Measurements from ENCODE around the gene COL4A1. TPM values are rescaled to one million over a fixed set of nuclear protein-coding genes. Genes with fewer than 3 reads are reported as not detected.

COL4A1 gene
- total RNA-seq, 1 donor from 2014 or later: not detected

DNA sequence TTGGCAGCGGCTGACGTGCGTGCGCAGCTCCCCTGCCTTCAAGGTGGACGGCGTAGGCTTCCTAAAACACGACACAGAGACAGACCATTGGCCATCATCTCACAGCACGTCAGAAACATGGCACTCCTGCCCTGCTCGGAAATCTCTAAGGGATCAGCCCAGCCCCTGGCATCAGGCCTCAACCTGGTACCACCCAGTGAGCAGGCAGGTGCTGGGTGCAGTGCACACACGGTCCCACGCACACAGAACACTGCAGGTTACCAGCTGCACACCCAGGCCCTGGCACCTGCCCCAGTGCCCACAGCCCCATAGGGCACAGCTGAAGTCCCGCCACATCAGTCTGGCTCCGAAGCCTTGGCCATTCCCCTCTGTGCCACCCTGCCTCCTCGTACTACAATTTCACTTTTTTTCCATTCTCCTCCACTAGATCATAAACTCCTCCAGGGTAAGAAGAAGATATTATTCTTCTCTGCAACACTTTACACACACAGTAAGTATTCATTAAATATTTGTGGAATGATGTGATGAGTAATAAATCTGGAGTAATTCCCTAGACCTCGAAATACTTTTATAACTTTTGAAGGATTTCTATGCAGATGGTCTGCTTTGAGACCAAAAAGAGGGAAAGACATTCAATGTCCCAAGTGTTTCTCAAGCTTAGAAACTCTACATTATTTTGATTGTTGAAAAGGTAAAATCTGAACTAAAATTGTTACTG, 156.4 kb downstream of the COL4A1 start:
- H3K36me3 Mint-ChIP-seq (ENCODE audit: low read depth): no peaks in the 10 kb centered on the region
- no peak for DNase-seq
- no peaks in the 10 kb centered on the region for H3K4me1 Mint-ChIP-seq
- H3K27ac Mint-ChIP-seq: no peak overlapping the region
- peaks cover 8% of the 10 kb centered on the region for H3K27me3 Mint-ChIP-seq
- no peak overlapping the region for H3K4me3 Mint-ChIP-seq
- intact Hi-C loops (cut with micrococcal nuclease): no loop called here
- no peaks in the 10 kb centered on the region for H3K9me3 Mint-ChIP-seq

DNA sequence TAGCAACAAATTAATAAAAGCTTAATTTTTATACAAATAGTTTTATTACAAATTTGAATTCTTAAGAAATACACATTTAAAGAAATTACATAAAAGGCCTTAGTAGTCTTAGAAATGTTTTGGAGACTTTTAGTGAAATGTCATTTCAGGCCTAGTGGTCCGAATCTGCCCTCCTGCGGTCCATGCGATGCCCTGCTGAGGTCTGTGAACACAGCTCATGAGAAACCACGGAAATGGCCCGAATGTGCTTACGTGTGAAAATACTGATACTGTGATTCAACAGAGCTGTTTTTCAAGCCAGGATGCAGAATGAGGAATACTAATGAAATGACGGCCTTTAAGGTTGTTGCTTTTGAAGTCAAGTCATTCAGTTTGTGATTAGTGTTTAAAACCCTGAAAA, 157.9 kb downstream of the COL4A1 start:
- no peaks in the 10 kb centered on the region for H3K9me3 Mint-ChIP-seq
- H3K27me3 Mint-ChIP-seq: peaks cover 11% of the 10 kb centered on the region
- DNase-seq: no peak
- no peaks in the 10 kb centered on the region for H3K4me1 Mint-ChIP-seq
- H3K27ac Mint-ChIP-seq: no peak overlapping the region
- no peak overlapping the region for H3K4me3 Mint-ChIP-seq
- no peaks in the 10 kb centered on the region for H3K36me3 Mint-ChIP-seq (ENCODE audit: low read depth)
- intact Hi-C loops (cut with micrococcal nuclease): no loop called here

DNA sequence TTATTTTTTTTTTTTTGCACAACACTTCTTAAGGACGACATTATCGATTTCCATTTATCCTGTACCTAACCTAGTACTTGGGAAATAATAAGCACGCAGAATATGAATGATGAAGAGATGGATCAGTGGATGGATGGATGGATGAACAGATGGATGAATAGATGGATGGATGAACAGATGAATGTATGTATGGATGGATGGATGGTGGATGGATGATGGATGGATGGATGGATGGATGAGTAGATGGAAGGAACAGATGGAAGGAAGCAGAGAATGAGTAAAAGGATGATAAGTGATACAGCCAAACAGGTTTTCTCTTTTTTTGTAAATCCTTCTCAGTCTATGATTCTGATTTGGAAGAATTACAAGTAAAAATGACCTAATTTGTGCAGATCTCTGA, 166.9 kb downstream of the COL4A1 start:
- Mint-ChIP-seq H3K36me3 (ENCODE audit: low read depth) (peaks cover 2% of the 10 kb centered on the region), H3K4me3 (no peak overlapping the region), H3K27me3 (peaks cover 48% of the 10 kb centered on the region), H3K27ac (no peak overlapping the region), H3K4me1 (peaks cover 13% of the 10 kb centered on the region), H3K9me3 (peaks cover 5% of the 10 kb centered on the region)
- DNase-seq: no peak
- intact Hi-C loops (cut with micrococcal nuclease): no loop called here

DNA sequence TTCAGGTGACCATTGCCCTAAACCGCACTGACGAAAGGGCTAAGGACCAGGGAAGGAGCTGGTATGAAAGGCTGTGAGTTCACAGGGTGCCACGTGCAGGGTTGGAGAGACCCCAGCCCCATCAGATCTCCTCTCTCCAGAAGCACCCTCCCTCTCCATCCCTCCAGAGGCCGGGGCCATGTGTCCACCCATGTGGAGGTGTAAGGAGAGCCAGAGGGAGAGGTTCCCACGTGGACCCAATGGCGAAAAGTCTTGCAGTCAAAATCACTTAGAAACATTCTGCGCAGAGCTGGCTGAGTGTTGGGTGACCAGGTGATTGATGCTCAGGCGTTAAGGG, 168.3 kb downstream of the COL4A1 start:
- H3K4me1 Mint-ChIP-seq: peaks cover 13% of the 10 kb centered on the region
- H3K4me3 Mint-ChIP-seq: peak overlapping the region; percentile 31
- peaks cover 54% of the 10 kb centered on the region for H3K27me3 Mint-ChIP-seq
- H3K27ac Mint-ChIP-seq: no peak overlapping the region
- no peak for DNase-seq
- peaks cover 2% of the 10 kb centered on the region for H3K36me3 Mint-ChIP-seq (ENCODE audit: low read depth)
- H3K9me3 Mint-ChIP-seq: peaks cover 5% of the 10 kb centered on the region
- intact Hi-C loops (cut with micrococcal nuclease): loop anchor here (1.0 to 10.0 kb wide), 3 partner anchors 286 to 829 kb away; partner anchors contain the start of gene IRS2

- H3K4me3 Mint-ChIP-seq: peak overlapping the region; percentile 84
- H3K27me3 Mint-ChIP-seq: peaks cover 58% of the 10 kb centered on the region
- peaks cover 13% of the 10 kb centered on the region for H3K4me1 Mint-ChIP-seq
- peak overlapping the region; percentile 82 for H3K27ac Mint-ChIP-seq
- peak; percentile 90 for DNase-seq
- H3K9me3 Mint-ChIP-seq: peaks cover 5% of the 10 kb centered on the region
- intact Hi-C loops (cut with micrococcal nuclease): loop anchor here (1.0 to 10.0 kb wide), 3 partner anchors 287 to 829 kb away; partner anchors contain the start of gene IRS2
- H3K36me3 Mint-ChIP-seq (ENCODE audit: low read depth): peaks cover 2% of the 10 kb centered on the region
Observed at GRCh38 chr13:110138010-110138699, 168.8 kb downstream of the COL4A1 start.

DNA sequence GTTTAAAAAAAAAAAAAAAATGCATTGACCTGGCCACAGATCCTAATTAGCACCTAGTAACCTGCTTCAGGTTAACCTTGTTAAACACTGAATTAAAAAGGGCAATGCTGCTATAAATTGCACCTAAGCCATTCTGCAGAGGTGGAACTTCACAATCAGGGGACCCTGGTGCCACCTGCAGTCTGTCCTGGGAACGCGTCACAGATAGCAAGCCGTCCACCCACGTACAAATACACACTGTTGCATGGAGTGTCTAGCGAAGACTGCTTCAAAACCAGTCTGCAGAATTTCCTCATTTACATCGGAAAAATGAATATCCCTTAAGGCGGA, 169.3 kb downstream of the COL4A1 start:
- no peak for DNase-seq
- peaks cover 55% of the 10 kb centered on the region for H3K27me3 Mint-ChIP-seq
- peaks cover 13% of the 10 kb centered on the region for H3K4me1 Mint-ChIP-seq
- peak overlapping the region; percentile 82 for H3K27ac Mint-ChIP-seq
- intact Hi-C loops (cut with micrococcal nuclease): loop anchor here (1.0 to 10.0 kb wide), 3 partner anchors 287 to 830 kb away; partner anchors contain the start of gene IRS2
- peaks cover 2% of the 10 kb centered on the region for H3K36me3 Mint-ChIP-seq (ENCODE audit: low read depth)
- peak overlapping the region; percentile 84 for H3K4me3 Mint-ChIP-seq
- peaks cover 2% of the 10 kb centered on the region for H3K9me3 Mint-ChIP-seq

- H3K27me3 Mint-ChIP-seq: peaks cover 47% of the 10 kb centered on the region
- no peak overlapping the region for H3K27ac Mint-ChIP-seq
- no peaks in the 10 kb centered on the region for H3K9me3 Mint-ChIP-seq
- peaks cover 13% of the 10 kb centered on the region for H3K4me1 Mint-ChIP-seq
- no peak for DNase-seq
- peaks cover 2% of the 10 kb centered on the region for H3K36me3 Mint-ChIP-seq (ENCODE audit: low read depth)
- intact Hi-C loops (cut with micrococcal nuclease): loop anchor here (5.0 to 10.0 kb wide), 2 partner anchors 288 to 830 kb away; no protein-coding TSS in a partner anchor
- peak overlapping the region; percentile 84 for H3K4me3 Mint-ChIP-seq
Observed at GRCh38 chr13:110136660-110137585, 170.0 kb downstream of the COL4A1 start.

DNA sequence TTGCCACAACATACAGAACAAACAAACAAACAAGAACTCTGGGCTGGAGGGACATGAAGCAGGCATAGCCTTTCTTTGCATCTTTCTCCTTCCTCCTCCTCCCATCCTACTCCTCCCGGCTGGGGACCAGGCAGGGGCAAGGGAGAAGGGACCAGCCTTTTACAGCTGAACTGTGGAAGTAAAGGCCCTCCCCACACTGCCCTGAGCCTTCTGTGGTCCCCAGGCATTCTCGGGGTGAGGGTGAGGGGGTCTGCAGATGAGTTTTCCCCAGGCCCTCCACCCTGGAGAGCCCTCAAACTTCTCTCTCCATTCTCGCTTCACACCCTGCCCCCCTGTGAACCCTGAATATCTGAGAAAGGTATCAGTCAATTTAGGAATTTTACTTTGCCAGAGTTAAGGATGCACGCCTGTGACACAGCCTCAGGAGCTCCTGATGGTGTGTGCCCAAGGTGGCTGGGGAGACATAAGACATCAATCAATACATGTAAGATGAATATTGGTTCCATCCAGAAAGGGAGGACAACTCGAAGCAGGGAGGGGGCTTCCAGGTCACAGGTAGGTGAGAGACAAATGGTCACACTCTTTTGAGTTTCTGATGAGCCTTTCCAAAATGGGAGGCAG, 170.9 kb downstream of the COL4A1 start:
- intact Hi-C loops (cut with micrococcal nuclease): loop anchor here (5.0 to 10.0 kb wide), 2 partner anchors 289 to 831 kb away; no protein-coding TSS in a partner anchor
- H3K9me3 Mint-ChIP-seq: no peaks in the 10 kb centered on the region
- H3K27ac Mint-ChIP-seq: no peak overlapping the region
- H3K4me1 Mint-ChIP-seq: peaks cover 13% of the 10 kb centered on the region
- peaks cover 41% of the 10 kb centered on the region for H3K27me3 Mint-ChIP-seq
- no peak for DNase-seq
- H3K4me3 Mint-ChIP-seq: no peak overlapping the region
- peaks cover 2% of the 10 kb centered on the region for H3K36me3 Mint-ChIP-seq (ENCODE audit: low read depth)

- DNase-seq: no peak
- Mint-ChIP-seq H3K27ac (no peak overlapping the region), H3K4me1 (peaks cover 13% of the 10 kb centered on the region), H3K27me3 (peaks cover 38% of the 10 kb centered on the region), H3K4me3 (no peak overlapping the region), H3K36me3 (ENCODE audit: low read depth) (peaks cover 2% of the 10 kb centered on the region), H3K9me3 (no peaks in the 10 kb centered on the region)
- intact Hi-C loops (cut with micrococcal nuclease): loop anchor here (5.0 to 10.0 kb wide), 2 partner anchors 290 to 832 kb away; no protein-coding TSS in a partner anchor
Observed at GRCh38 chr13:110134801-110135200, 172.2 kb downstream of the COL4A1 start.

DNA sequence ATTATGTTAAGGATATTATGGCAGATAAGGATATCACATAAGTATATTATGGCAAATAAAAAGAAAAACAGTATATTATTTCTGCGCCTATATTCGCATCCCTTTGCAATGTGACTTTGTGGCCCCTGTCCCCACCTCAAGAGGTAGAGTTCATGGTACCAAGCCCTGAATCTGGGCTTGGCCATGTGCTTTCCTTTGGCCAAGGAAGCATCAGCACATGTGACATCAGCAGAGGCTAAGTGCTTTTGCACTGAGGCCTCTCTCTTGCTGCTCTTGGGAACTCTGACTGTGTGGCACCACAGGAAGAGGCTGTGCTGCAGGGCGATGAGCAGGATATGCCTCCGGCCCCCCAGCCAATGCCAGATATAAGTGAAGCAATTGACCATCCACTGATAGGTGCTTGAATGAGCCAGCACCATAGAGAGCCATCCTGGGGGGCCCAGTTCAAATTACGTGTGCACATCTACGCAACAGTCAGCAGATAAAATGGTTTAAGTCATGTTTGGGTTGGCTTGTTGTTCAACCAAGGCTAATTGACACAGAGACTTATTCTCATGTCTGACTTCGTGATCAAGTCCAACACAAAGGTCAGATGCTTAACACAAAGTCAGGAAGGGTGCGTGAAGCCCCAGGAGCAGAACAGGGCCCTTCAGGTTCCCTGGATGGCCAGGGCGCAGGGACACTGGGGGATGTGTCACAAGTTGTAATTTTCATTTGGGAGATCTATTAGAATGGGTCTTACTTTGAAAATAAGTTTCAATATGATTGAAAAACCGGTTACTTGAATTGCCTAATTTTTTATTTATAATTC, 173.3 kb downstream of the COL4A1 start:
- DNase-seq: no peak
- Mint-ChIP-seq H3K4me3 (no peak overlapping the region), H3K4me1 (peaks cover 11% of the 10 kb centered on the region), H3K36me3 (ENCODE audit: low read depth) (peaks cover 2% of the 10 kb centered on the region), H3K9me3 (no peaks in the 10 kb centered on the region), H3K27ac (no peak overlapping the region), H3K27me3 (peaks cover 28% of the 10 kb centered on the region)
- intact Hi-C loops (cut with micrococcal nuclease): loop anchor here (10.0 kb wide), 1 partner anchor 291 kb away; no protein-coding TSS in a partner anchor

- no peaks in the 10 kb centered on the region for H3K36me3 Mint-ChIP-seq (ENCODE audit: low read depth)
- H3K9me3 Mint-ChIP-seq: no peaks in the 10 kb centered on the region
Observed at GRCh38 chr13:110132225-110132982, 174.6 kb downstream of the COL4A1 start.

GRCh38 chr13:110131424-110131823, 175.5 kb downstream of the COL4A1 start:
- Mint-ChIP-seq H3K36me3 (ENCODE audit: low read depth) (no peaks in the 10 kb centered on the region), H3K4me1 (no peaks in the 10 kb centered on the region), H3K4me3 (no peak overlapping the region), H3K9me3 (no peaks in the 10 kb centered on the region), H3K27me3 (peaks cover 35% of the 10 kb centered on the region), H3K27ac (no peak overlapping the region)
- intact Hi-C loops (cut with micrococcal nuclease): loop anchor here (10.0 kb wide), 1 partner anchor 293 kb away; no protein-coding TSS in a partner anchor
- no peak for DNase-seq

More at GRCh38 chr13:110132225-110132982, 174.6 kb downstream of the COL4A1 start:
- intact Hi-C loops (cut with micrococcal nuclease): loop anchor here (10.0 kb wide), 1 partner anchor 292 kb away; no protein-coding TSS in a partner anchor
- H3K4me1 Mint-ChIP-seq: peaks cover 3% of the 10 kb centered on the region
- no peak for DNase-seq
- H3K27me3 Mint-ChIP-seq: peaks cover 30% of the 10 kb centered on the region
- no peak overlapping the region for H3K27ac Mint-ChIP-seq
- H3K4me3 Mint-ChIP-seq: no peak overlapping the region
